Suprapubic skin (tissue), 3 donors: ENCODE measurements around the gene SSR3.

ENCODE experiments used
- POLR2A ChIP-seq, 2 donors: fragments of 450-650 bp; IDR thresholded peaks; one replicate each; pipeline ENCODE4 v1.6.1; 2017; ENCODE audit warnings: antibody characterized with exemption in 2 of 2, mild to moderate bottlenecking in 2 of 2, moderate library complexity in 2 of 2
- TF ChIP-seq, protein P1 (sequence below), 2 donors: fragments of 200-600 bp in 1 of 2; fragments of 450-650 bp in 1 of 2; sonication (generic) in 1 of 2; IDR thresholded peaks; one replicate each; pipeline ENCODE4 v1.5.1; 2016 to 2019; ENCODE audit warnings: antibody characterized with exemption in 2 of 2, mild to moderate bottlenecking in 1 of 2, moderate library complexity in 1 of 2

DNA sequence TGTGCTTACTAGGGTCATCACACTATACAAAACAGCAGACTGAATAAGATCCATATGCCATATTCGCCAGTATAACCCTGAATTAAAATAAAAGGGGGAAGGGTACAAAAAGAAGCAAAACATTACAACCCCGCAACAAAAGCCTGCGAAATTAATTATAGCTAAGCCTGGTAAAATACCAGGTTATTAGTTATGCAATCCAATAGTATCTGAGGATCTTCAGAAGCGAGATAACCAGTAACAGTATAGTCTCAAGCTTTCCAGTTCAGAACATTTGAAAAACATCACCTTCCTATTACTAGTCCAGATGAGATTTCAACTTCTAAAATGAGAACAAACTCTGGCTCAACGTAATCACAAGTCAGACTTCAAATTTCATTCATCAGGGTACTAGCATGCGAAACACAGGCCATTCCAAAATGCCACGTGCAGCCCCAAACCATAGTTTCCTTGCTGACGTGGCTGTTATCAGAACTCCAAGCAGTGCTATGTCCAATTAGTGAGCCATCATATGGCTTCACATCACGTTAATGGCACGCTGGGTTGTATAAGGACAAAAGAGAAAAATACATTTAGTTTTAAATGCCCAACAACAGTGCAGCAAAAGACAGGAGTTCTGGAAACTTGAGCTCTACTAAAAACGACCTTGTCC, 1.1 kb downstream of the SSR3 start:
- TF ChIP-seq POLR2A (IDR thresholded peaks at IDR 0.05): no peak
- TF ChIP-seq, protein P1, sequence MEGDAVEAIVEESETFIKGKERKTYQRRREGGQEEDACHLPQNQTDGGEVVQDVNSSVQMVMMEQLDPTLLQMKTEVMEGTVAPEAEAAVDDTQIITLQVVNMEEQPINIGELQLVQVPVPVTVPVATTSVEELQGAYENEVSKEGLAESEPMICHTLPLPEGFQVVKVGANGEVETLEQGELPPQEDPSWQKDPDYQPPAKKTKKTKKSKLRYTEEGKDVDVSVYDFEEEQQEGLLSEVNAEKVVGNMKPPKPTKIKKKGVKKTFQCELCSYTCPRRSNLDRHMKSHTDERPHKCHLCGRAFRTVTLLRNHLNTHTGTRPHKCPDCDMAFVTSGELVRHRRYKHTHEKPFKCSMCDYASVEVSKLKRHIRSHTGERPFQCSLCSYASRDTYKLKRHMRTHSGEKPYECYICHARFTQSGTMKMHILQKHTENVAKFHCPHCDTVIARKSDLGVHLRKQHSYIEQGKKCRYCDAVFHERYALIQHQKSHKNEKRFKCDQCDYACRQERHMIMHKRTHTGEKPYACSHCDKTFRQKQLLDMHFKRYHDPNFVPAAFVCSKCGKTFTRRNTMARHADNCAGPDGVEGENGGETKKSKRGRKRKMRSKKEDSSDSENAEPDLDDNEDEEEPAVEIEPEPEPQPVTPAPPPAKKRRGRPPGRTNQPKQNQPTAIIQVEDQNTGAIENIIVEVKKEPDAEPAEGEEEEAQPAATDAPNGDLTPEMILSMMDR (IDR thresholded peaks at IDR 0.05): no peak
